Measurements from ENCODE around the gene CDH4.

The CDH4 gene

DNA sequence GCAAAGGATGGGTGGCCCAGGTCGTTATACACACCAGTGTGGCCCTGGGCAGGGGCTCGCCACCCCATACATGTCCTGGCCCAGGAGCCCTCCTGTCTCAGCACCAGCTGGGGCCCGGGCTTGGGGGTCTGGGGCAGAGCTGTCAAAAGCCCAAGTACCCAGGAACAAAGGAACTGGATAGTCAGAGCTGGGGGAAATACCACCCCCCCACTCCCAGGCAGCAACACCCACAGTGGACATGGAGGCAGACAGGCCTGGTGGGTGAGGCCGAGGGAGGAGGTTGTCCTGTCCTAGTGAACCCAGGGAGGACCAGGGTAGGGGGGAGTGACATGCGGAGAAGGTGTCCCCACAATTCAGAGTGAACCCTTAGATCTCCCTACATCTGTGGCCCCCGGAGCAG is 406.5 kb downstream of the CDH4 start:
- Histone ChIP-seq H3K4me1 (ENCODE audit: control insufficient read depth, insufficient read depth, low read length) (no peaks in the 10 kb centered on the region), H3K27ac (ENCODE audit: low read depth, low read length) (no peak overlapping the region), H3K36me3 (ENCODE audit: control insufficient read depth, insufficient read depth, low read length) (no peaks in the 10 kb centered on the region), H3K9me3 (ENCODE audit: control insufficient read depth, insufficient read depth, low read depth, low read length) (peaks cover 18% of the 10 kb centered on the region), H3K9ac (ENCODE audit: low read length) (no peak overlapping the region), H3K4me3 (ENCODE audit: low read depth, low read length) (no peak overlapping the region), H3K27me3 (ENCODE audit: control insufficient read depth, insufficient read depth, low read length) (peaks cover 8% of the 10 kb centered on the region)

GRCh38 chr20:61659246-61659993 is 407.4 kb downstream of the CDH4 start:
- H3K4me3 ChIP-seq (ENCODE audit: low read depth, low read length), result no peak overlapping the region
- no peak overlapping the region for H3K27ac ChIP-seq (ENCODE audit: low read depth, low read length)
- peaks cover 8% of the 10 kb centered on the region for H3K27me3 ChIP-seq (ENCODE audit: control insufficient read depth, insufficient read depth, low read length)
- H3K9me3 ChIP-seq (ENCODE audit: control insufficient read depth, insufficient read depth, low read depth, low read length), result peaks cover 14% of the 10 kb centered on the region
- no peaks in the 10 kb centered on the region for H3K36me3 ChIP-seq (ENCODE audit: control insufficient read depth, insufficient read depth, low read length)
- H3K4me1 ChIP-seq (ENCODE audit: control insufficient read depth, insufficient read depth, low read length), result no peaks in the 10 kb centered on the region
- H3K9ac ChIP-seq (ENCODE audit: low read length), result no peak overlapping the region

GRCh38 chr20:61659994-61660346 is 407.9 kb downstream of the CDH4 start:
- Histone ChIP-seq H3K27me3 (ENCODE audit: control insufficient read depth, insufficient read depth, low read length) (peaks cover 8% of the 10 kb centered on the region), H3K9me3 (ENCODE audit: control insufficient read depth, insufficient read depth, low read depth, low read length) (peaks cover 9% of the 10 kb centered on the region; the same call in 1 of the 2 replicates), H3K36me3 (ENCODE audit: control insufficient read depth, insufficient read depth, low read length) (no peaks in the 10 kb centered on the region), H3K4me3 (ENCODE audit: low read depth, low read length) (no peak overlapping the region), H3K4me1 (ENCODE audit: control insufficient read depth, insufficient read depth, low read length) (no peaks in the 10 kb centered on the region), H3K27ac (ENCODE audit: low read depth, low read length) (no peak overlapping the region), H3K9ac (ENCODE audit: low read length) (no peak overlapping the region)

DNA sequence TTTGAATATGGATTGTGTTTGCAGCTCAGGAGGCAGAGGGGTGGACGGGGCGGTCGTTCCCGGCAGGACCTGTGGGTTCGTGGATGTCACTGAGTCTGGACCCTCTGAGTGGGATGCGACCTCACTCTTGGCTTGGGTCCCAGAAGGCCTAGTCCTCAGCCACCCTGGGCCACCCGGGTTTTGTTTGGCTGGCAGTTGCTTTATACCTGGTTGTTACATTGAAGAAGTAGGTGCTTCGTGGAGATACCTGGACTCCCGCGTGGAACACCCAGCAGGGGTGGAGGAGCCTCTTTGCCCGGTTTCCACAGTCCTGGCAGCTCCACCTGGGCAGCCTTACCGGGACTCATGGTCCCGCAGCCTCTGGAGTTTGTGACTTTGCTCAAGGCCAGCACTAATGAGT is 408.5 kb downstream of the CDH4 start:
- H3K9me3 ChIP-seq (ENCODE audit: control insufficient read depth, insufficient read depth, low read depth, low read length), result peaks cover 4% of the 10 kb centered on the region; the same call in 1 of the 2 replicates
- H3K27ac ChIP-seq (ENCODE audit: low read depth, low read length), result no peak overlapping the region
- H3K4me3 ChIP-seq (ENCODE audit: low read depth, low read length), result no peak overlapping the region
- H3K9ac ChIP-seq (ENCODE audit: low read length), result no peak overlapping the region
- H3K36me3 ChIP-seq (ENCODE audit: control insufficient read depth, insufficient read depth, low read length), result no peaks in the 10 kb centered on the region
- peaks cover 8% of the 10 kb centered on the region for H3K27me3 ChIP-seq (ENCODE audit: control insufficient read depth, insufficient read depth, low read length)
- H3K4me1 ChIP-seq (ENCODE audit: control insufficient read depth, insufficient read depth, low read length), result no peaks in the 10 kb centered on the region

DNA sequence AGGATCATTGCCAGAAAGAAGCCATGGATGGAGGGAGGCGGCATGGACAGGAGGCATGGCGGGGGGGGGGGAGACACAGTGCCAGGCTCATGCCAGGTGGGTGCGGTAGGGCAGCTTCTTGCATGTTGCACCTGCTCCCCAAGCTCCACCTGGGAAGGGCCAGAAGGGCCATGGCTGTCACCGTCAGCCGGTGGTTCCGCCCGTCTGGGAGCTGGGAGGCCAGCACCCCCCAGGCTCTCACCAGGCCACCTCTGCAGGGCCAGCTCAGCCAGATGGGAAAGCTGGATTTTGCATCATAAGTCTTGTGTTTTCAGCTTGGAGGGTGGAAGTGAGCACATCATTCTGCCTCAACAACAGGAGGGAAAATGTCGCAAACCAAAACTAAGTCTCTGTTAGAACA is 409.0 kb downstream of the CDH4 start:
- Histone ChIP-seq H3K4me3 (ENCODE audit: low read depth, low read length) (no peak overlapping the region), H3K9ac (ENCODE audit: low read length) (no peak overlapping the region), H3K4me1 (ENCODE audit: control insufficient read depth, insufficient read depth, low read length) (no peaks in the 10 kb centered on the region), H3K9me3 (ENCODE audit: control insufficient read depth, insufficient read depth, low read depth, low read length) (no peaks in the 10 kb centered on the region), H3K27me3 (ENCODE audit: control insufficient read depth, insufficient read depth, low read length) (peaks cover 8% of the 10 kb centered on the region), H3K36me3 (ENCODE audit: control insufficient read depth, insufficient read depth, low read length) (no peaks in the 10 kb centered on the region), H3K27ac (ENCODE audit: low read depth, low read length) (no peak overlapping the region)

DNA sequence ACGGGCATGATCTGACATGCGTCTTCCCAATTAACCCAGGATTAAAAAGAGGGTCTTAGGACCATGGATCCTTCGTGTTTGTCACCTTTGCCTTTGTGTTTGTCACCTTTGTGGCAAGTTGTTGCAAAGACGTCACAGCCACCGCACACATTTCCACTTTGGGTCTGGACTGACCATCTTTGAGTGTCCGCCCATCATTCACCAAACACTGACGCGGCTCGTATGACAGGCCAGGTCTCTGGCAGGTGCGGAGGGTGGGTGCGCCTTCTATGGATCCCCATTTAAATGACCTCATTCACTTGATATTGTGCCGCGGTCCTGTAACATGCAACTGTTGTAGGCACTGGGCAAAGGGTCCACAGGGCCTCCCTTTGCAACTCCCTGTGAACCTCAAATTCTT is 409.5 kb downstream of the CDH4 start:
- peaks cover 6% of the 10 kb centered on the region for H3K27me3 ChIP-seq (ENCODE audit: control insufficient read depth, insufficient read depth, low read length)
- no peaks in the 10 kb centered on the region for H3K4me1 ChIP-seq (ENCODE audit: control insufficient read depth, insufficient read depth, low read length)
- no peak overlapping the region for H3K4me3 ChIP-seq (ENCODE audit: low read depth, low read length)
- no peak overlapping the region for H3K9ac ChIP-seq (ENCODE audit: low read length)
- no peaks in the 10 kb centered on the region for H3K9me3 ChIP-seq (ENCODE audit: control insufficient read depth, insufficient read depth, low read depth, low read length)
- H3K36me3 ChIP-seq (ENCODE audit: control insufficient read depth, insufficient read depth, low read length), result no peaks in the 10 kb centered on the region
- H3K27ac ChIP-seq (ENCODE audit: low read depth, low read length), result no peak overlapping the region

GRCh38 chr20:61662226-61662967 is 410.3 kb downstream of the CDH4 start:
- H3K9ac ChIP-seq (ENCODE audit: low read length), result no peak overlapping the region
- H3K9me3 ChIP-seq (ENCODE audit: control insufficient read depth, insufficient read depth, low read depth, low read length), result no peaks in the 10 kb centered on the region
- H3K27me3 ChIP-seq (ENCODE audit: control insufficient read depth, insufficient read depth, low read length), result peaks cover 4% of the 10 kb centered on the region; the same call in 1 of the 2 replicates
- H3K4me1 ChIP-seq (ENCODE audit: control insufficient read depth, insufficient read depth, low read length), result no peaks in the 10 kb centered on the region
- H3K27ac ChIP-seq (ENCODE audit: low read depth, low read length), result no peak overlapping the region
- H3K36me3 ChIP-seq (ENCODE audit: control insufficient read depth, insufficient read depth, low read length), result no peaks in the 10 kb centered on the region
- no peak overlapping the region for H3K4me3 ChIP-seq (ENCODE audit: low read depth, low read length)

DNA sequence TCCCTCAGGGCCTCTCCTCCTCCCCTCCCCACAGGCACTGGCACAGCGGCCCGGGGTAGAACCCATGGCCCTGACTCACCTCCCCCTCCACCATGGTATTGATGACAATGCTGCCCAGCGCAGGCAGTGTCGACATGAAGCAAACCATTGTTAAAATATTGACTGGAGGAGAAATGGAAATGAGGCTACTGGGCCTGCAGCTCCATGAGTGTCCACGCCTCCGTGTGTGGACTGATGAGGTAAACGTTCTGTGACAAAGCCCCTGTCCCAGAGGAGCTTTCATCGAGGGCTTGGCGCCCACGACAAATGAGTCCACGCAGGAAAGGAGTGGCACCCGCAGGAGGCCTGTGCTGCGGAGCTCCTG is 410.9 kb downstream of the CDH4 start:
- no peak overlapping the region for H3K4me3 ChIP-seq (ENCODE audit: low read depth, low read length)
- H3K4me1 ChIP-seq (ENCODE audit: control insufficient read depth, insufficient read depth, low read length), result no peaks in the 10 kb centered on the region
- H3K27ac ChIP-seq (ENCODE audit: low read depth, low read length), result no peak overlapping the region
- H3K36me3 ChIP-seq (ENCODE audit: control insufficient read depth, insufficient read depth, low read length), result no peaks in the 10 kb centered on the region
- no peak overlapping the region for H3K9ac ChIP-seq (ENCODE audit: low read length)
- peaks cover 9% of the 10 kb centered on the region; the same call in 1 of the 2 replicates for H3K27me3 ChIP-seq (ENCODE audit: control insufficient read depth, insufficient read depth, low read length)
- no peaks in the 10 kb centered on the region for H3K9me3 ChIP-seq (ENCODE audit: control insufficient read depth, insufficient read depth, low read depth, low read length)

- Histone ChIP-seq H3K4me1 (ENCODE audit: control insufficient read depth, insufficient read depth, low read length) (no peaks in the 10 kb centered on the region), H3K9ac (ENCODE audit: low read length) (no peak overlapping the region), H3K27me3 (ENCODE audit: control insufficient read depth, insufficient read depth, low read length) (peaks cover 10% of the 10 kb centered on the region; the same call in 1 of the 2 replicates), H3K4me3 (ENCODE audit: low read depth, low read length) (no peak overlapping the region), H3K27ac (ENCODE audit: low read depth, low read length) (no peak overlapping the region), H3K9me3 (ENCODE audit: control insufficient read depth, insufficient read depth, low read depth, low read length) (no peaks in the 10 kb centered on the region), H3K36me3 (ENCODE audit: control insufficient read depth, insufficient read depth, low read length) (no peaks in the 10 kb centered on the region)
Measured at GRCh38 chr20:61663521-61664425, 411.7 kb downstream of the CDH4 start.

- Histone ChIP-seq H3K27ac (ENCODE audit: low read depth, low read length) (no peak overlapping the region), H3K9me3 (ENCODE audit: control insufficient read depth, insufficient read depth, low read depth, low read length) (no peaks in the 10 kb centered on the region), H3K4me3 (ENCODE audit: low read depth, low read length) (no peak overlapping the region), H3K9ac (ENCODE audit: low read length) (no peak overlapping the region), H3K27me3 (ENCODE audit: control insufficient read depth, insufficient read depth, low read length) (peaks cover 15% of the 10 kb centered on the region), H3K36me3 (ENCODE audit: control insufficient read depth, insufficient read depth, low read length) (no peaks in the 10 kb centered on the region), H3K4me1 (ENCODE audit: control insufficient read depth, insufficient read depth, low read length) (no peaks in the 10 kb centered on the region)
Measured at GRCh38 chr20:61664556-61665320, 412.7 kb downstream of the CDH4 start.
